Fibroblast of villous mesenchyme (primary cell): ENCODE measurements around the gene RGS12. TPM values are rescaled to one million over a fixed set of nuclear protein-coding genes. Genes with fewer than 3 reads are reported as not detected.

Source experiments
- DNase-seq: peaks from one replicate; pipeline ENCODE4 v3.0.0-alpha.2; 2010; ENCODE audit warnings: low read depth
- H3K4me3 ChIP-seq: 2 replicates; pipeline ENCODE4 v1.5.1; 2011; ENCODE audit warnings: low read depth, mild to moderate bottlenecking, low read length
- total RNA-seq: library from RNA; depleted of rRNA; stranded (reverse); fragments of >200 nt; gene quantifications from 2 replicates; pipeline ENCODE4 v1.2.3, GENCODE V29; 2012
- TF ChIP-seq, protein P1 (sequence below): IDR thresholded peaks from 2 replicates; pipeline ENCODE4 v1.5.1; 2012; ENCODE audit warnings: low read depth, mild to moderate bottlenecking, low read length; ENCODE audit not compliant: insufficient read depth

The RGS12 gene
- total RNA-seq, 1 donor = 11.7 TPM

GRCh38 chr4:3328814-3329663 lies 36.2 kb downstream of the RGS12 start:
- no peak overlapping the region for H3K4me3 ChIP-seq
- TF ChIP-seq, protein P1, sequence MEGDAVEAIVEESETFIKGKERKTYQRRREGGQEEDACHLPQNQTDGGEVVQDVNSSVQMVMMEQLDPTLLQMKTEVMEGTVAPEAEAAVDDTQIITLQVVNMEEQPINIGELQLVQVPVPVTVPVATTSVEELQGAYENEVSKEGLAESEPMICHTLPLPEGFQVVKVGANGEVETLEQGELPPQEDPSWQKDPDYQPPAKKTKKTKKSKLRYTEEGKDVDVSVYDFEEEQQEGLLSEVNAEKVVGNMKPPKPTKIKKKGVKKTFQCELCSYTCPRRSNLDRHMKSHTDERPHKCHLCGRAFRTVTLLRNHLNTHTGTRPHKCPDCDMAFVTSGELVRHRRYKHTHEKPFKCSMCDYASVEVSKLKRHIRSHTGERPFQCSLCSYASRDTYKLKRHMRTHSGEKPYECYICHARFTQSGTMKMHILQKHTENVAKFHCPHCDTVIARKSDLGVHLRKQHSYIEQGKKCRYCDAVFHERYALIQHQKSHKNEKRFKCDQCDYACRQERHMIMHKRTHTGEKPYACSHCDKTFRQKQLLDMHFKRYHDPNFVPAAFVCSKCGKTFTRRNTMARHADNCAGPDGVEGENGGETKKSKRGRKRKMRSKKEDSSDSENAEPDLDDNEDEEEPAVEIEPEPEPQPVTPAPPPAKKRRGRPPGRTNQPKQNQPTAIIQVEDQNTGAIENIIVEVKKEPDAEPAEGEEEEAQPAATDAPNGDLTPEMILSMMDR = no peak
- no peak for DNase-seq

DNA sequence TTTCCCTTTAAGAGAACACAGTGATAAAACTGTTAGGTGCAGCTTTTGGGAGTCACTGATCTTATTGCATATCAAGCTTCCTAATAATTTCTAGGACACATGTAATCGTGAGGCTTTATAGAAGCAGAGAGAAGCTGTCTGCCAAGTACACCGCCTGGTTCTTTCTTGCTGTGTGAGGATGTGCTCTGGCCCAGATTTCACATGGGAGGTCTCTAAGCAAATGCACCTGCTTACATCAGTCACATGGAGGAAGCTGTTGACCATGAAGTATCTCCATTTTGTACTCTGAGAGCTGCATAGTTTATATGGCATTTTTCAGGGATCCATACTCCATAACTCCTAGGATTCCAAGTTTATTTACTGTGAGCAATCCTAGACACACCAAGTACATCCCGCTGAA lies 37.1 kb downstream of the RGS12 start:
- DNase-seq = no peak
- no peak overlapping the region for H3K4me3 ChIP-seq
- TF ChIP-seq, protein P1 = no peak

- TF ChIP-seq, protein P1 = no peak
- no peak overlapping the region for H3K4me3 ChIP-seq
- no peak for DNase-seq
These were observed 37.9 kb downstream of the RGS12 start for GRCh38 chr4:3330707-3331106.

DNA sequence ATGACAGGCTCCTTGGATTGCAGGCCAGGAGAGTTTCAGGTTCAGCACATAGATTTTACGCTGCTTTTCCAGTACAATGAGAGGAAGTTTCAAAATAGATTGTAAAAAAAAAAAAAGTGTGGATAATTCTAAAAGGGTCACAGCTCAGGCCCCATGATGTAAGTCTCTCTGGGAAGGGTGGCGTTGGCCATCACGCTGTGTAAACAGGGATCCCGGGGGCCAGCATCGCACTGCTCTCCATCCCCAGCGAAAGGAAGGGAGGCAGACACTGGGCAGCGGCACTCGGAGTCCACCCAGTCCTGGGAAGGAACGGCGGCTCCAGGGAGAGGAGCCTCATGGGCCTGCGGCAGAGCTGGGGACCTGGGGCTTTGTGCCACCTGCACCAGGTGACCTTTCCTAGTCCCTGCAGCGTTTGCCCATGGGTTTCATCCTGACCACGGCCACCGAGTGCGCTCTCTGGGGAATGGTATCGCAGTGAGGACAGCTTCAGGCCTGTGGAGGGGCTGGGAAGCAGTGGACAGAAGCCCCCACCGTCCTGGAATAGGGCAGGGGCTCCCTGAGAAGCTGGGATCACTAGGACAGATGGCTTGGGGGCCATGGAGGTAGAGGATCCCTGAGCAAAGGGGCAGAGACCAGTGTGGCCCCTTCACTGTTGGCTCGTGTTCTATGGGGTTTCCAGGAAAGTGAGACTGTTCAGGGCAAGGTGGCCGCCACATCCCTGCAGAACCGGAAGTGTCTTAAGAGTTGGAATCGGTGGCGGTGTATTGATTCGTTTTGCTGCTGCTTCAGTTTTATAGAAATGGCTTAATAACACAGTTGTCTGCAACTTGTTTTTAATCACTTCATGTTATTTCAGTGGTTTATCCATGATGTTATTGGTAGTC lies 38.9 kb downstream of the RGS12 start:
- TF ChIP-seq, protein P1 = no peak
- no peak for DNase-seq
- no peak overlapping the region for H3K4me3 ChIP-seq

DNA sequence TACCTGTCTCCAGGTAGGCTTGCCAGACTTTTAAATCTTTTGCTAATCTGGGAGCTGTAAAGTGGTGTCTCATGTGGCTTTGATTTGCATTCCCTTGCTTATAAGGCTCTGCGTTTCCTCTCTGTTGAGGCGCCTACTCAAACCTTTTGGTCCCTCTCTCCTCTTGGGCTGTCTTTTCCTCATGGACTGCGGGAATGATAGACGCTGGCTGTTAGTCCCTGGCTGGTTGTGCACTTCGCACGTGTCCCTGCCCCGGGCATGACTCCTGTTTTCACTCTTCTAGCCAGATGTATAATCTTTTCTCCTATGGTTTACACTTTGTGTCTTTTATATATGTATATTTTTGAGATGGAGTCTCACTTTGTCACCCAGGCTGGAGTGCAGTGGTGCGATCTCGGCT lies 39.7 kb downstream of the RGS12 start:
- TF ChIP-seq, protein P1 = no peak
- no peak overlapping the region for H3K4me3 ChIP-seq
- DNase-seq = no peak

DNA sequence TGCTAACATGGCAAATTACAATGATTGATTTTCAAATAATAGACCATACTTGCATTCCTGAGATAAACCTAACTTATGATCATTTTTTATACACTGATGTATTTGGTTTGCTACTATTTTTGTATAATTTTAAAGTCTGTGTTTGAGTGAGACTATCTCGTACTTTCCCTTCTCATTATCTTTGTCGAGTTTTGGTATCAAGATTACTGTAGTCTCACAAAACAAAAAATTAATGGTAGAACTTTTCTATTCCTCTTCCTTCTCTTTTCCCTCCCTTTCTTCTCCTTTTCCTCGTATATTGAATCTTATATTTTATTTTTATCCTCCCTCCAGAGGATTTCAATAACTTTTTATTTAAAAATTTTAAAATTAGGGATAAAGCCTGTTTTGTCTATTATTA lies 41.5 kb downstream of the RGS12 start:
- TF ChIP-seq, protein P1 = no peak
- no peak overlapping the region for H3K4me3 ChIP-seq
- no peak for DNase-seq
